ENCODE results near the gene OTOF. TPM values are rescaled to one million over a fixed set of nuclear protein-coding genes. Genes with fewer than 3 reads are reported as not detected.

The OTOF gene
- total and polyA plus RNA-seq, 2 of the 13 experiments (the other 11 are each of a cell fraction or from before 2014, with no cell fraction given) = 0.04 TPM; not detected in 1

- no peaks in the 10 kb centered on the region for H3K9me3 ChIP-seq (ENCODE audit: low read length)
- H4K20me1 ChIP-seq (ENCODE audit: insufficient read depth, low read length) = no peaks in the 10 kb centered on the region
- ChIA-PET CTCF (ENCODE audit: low intra/inter-chr PET ratio, low total read pairs) (no interaction called here), POLR2A (no interaction called here)
- ATAC-seq (no peak), DNase-seq (ENCODE audit: low spot score) (no peak), FAIRE-seq (no peak)
- WGBS (ENCODE audit: low lambda C conversion rate) = 65% methylated on average over 4 of the region's 4 CpGs
- BruUV-seq (replicated peaks) = no TSS peak
- no peak overlapping the region for H3K27ac ChIP-seq (ENCODE audit: extremely low read length, insufficient read depth, low read length)
- no peaks in the 10 kb centered on the region for H3K36me3 ChIP-seq (replicated peaks in 1 of 2; ENCODE audit: control insufficient read depth in 1 of 2, insufficient read depth in 2 of 2, low read length in 2 of 2)
- H3K79me2 ChIP-seq (ENCODE audit: insufficient read depth, low read length) = no peaks in the 10 kb centered on the region
- in situ Hi-C loops (cut with HindIII; ENCODE audit: extremely low pct_ligation_motif_present, low pct_unique_long_range_greater_than_20kb) (no loop called here), intact Hi-C loops (cut with micrococcal nuclease; ENCODE audit: unreplicated experiment) (loop anchor here (10.0 kb wide), 1 partner anchor 81 kb away; no protein-coding TSS in a partner anchor)
- H3K4me1 ChIP-seq (ENCODE audit: insufficient read depth, low read length) = no peaks in the 10 kb centered on the region
- peaks cover 3 to 89% of the 10 kb centered on the region in 2 experiments; a peak in 4 of 5 replicates for H3K27me3 ChIP-seq (ENCODE audit: control insufficient read depth in 1 of 2, insufficient read depth in 2 of 2, low read length in 2 of 2)
- no peak overlapping the region for H3K4me2 ChIP-seq (ENCODE audit: low read depth, low read length)
- no peak overlapping the region for H3K4me3 ChIP-seq (replicated peaks in 1 of 3; ENCODE audit: insufficient read depth in 1 of 3, low read depth in 2 of 3, low read length in 3 of 3)
- no peak overlapping the region for H2AFZ ChIP-seq (ENCODE audit: low read length)
- H3K9ac ChIP-seq (ENCODE audit: insufficient read depth, low read depth, low read length) = no peak overlapping the region
- TF ChIP-seq ZNF234 (CRISPR knock-in tag; conservative IDR thresholded peaks at IDR 0.05) = no peak
- TF ChIP-seq TOPORS (CRISPR knock-in tag; IDR thresholded peaks at IDR 0.05) = no peak
- TF ChIP-seq, protein P1, sequence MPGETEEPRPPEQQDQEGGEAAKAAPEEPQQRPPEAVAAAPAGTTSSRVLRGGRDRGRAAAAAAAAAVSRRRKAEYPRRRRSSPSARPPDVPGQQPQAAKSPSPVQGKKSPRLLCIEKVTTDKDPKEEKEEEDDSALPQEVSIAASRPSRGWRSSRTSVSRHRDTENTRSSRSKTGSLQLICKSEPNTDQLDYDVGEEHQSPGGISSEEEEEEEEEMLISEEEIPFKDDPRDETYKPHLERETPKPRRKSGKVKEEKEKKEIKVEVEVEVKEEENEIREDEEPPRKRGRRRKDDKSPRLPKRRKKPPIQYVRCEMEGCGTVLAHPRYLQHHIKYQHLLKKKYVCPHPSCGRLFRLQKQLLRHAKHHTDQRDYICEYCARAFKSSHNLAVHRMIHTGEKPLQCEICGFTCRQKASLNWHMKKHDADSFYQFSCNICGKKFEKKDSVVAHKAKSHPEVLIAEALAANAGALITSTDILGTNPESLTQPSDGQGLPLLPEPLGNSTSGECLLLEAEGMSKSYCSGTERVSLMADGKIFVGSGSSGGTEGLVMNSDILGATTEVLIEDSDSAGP (CRISPR knock-in tag; IDR thresholded peaks at IDR 0.05; ENCODE audit: borderline replicate concordance) = no peak
- TF ChIP-seq ZNF253 (CRISPR knock-in tag; IDR thresholded peaks at IDR 0.05; ENCODE audit: borderline replicate concordance) = no peak
- no peak for TF ChIP-seq ZNF280D (CRISPR knock-in tag; IDR thresholded peaks at IDR 0.05)
- TF ChIP-seq, protein P2, sequence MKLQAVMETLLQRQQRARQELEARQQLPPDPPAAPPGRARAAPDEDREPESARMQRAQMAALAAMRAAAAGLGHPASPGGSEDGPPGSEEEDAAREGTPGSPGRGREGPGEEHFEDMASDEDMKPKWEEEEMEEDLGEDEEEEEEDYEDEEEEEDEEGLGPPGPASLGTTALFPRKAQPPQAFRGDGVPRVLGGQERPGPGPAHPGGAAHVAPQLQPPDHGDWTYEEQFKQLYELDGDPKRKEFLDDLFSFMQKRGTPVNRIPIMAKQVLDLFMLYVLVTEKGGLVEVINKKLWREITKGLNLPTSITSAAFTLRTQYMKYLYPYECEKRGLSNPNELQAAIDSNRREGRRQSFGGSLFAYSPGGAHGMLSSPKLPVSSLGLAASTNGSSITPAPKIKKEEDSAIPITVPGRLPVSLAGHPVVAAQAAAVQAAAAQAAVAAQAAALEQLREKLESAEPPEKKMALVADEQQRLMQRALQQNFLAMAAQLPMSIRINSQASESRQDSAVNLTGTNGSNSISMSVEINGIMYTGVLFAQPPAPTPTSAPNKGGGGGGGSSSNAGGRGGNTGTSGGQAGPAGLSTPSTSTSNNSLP (IDR thresholded peaks at IDR 0.05; ENCODE audit: low read depth, low read length) = no peak
- TF ChIP-seq PHF20 (CRISPR knock-in tag; IDR thresholded peaks at IDR 0.05) = no peak
- no peak for TF ChIP-seq HES4 (CRISPR knock-in tag; IDR thresholded peaks at IDR 0.05; ENCODE audit: borderline replicate concordance)
- TF ChIP-seq IRF9 (CRISPR knock-in tag; IDR thresholded peaks at IDR 0.05; ENCODE audit: borderline replicate concordance) = no peak
- TF ChIP-seq ZNF432 (CRISPR knock-in tag; IDR thresholded peaks at IDR 0.05; ENCODE audit: borderline replicate concordance) = no peak
- TF ChIP-seq STAT5B (CRISPR knock-in tag; IDR thresholded peaks at IDR 0.05) = no peak
- no peak for TF ChIP-seq ZSCAN30 (CRISPR knock-in tag; IDR thresholded peaks at IDR 0.05)
- no peak for TF ChIP-seq PHF5A (CRISPR knock-in tag; IDR thresholded peaks at IDR 0.05; ENCODE audit: low read depth, unreplicated experiment)
- TF ChIP-seq MAFF (IDR thresholded peaks at IDR 0.05; ENCODE audit: low read depth, low read length) = no peak
These were observed 16.3 kb upstream of the OTOF start for GRCh38 chr2:26494199-26494598.

Measured in HepG2 (cell line).